CD4-positive, alpha-beta memory T cell (primary cell): ENCODE results near the gene ERICH3. TPM values are rescaled to one million over a fixed set of nuclear protein-coding genes. Genes with fewer than 3 reads are reported as not detected.

Source experiments
- CTCF ChIA-PET: fragments of 350-600 bp; sonication (Branson Sonifier 250); formaldehyde crosslinking; loops from one replicate; lab custom pipeline; 2021; ENCODE audit warnings: inconsistent platforms; ENCODE audit not compliant: partially characterized antibody; lab: Charles Lee
- POLR2A ChIA-PET: fragments of 350-600 bp; sonication (Branson Sonifier 250); formaldehyde crosslinking; loops from one replicate; lab custom pipeline; 2021; ENCODE audit not compliant: partially characterized antibody; lab: Charles Lee
- DNase-seq, 5 donors: peaks; one replicate each; pipeline versions ENCODE4 v3.0.0 to v3.0.0-alpha.2; 2020 to 2022; ENCODE audit warnings: mixed read lengths in 1 of 5
- H3K27ac ChIP-seq: one replicate; pipeline ENCODE4 v1.7.0; 2013; ENCODE audit warnings: low read depth, low read length
- H3K27me3 ChIP-seq: 2 replicates; pipeline ENCODE4 v1.7.0; 2013; ENCODE audit warnings: mild to moderate bottlenecking, low read length, moderate library complexity; ENCODE audit not compliant: insufficient read depth
- H3K36me3 ChIP-seq: 2 replicates; pipeline ENCODE4 v1.7.0; 2013; ENCODE audit warnings: mild to moderate bottlenecking, low read length, moderate library complexity; ENCODE audit not compliant: insufficient read depth
- H3K4me1 ChIP-seq: 2 replicates; pipeline ENCODE4 v1.7.0; 2013; ENCODE audit warnings: mild to moderate bottlenecking, low read length, moderate library complexity; ENCODE audit not compliant: insufficient read depth
- H3K4me3 ChIP-seq, 2 donors: one replicate each; pipeline ENCODE4 v1.7.0; 2013; ENCODE audit warnings: low read length in 2 of 2, mild to moderate bottlenecking in 1 of 2
- H3K9me3 ChIP-seq, 2 donors: one replicate each; pipeline ENCODE4 v1.7.0; 2013; ENCODE audit warnings: low read length in 2 of 2, control low read depth in 1 of 2; ENCODE audit not compliant: control insufficient read depth in 1 of 2
- H3K27ac Mint-ChIP-seq, 7 donors: one replicate each; pipeline ENCODE4 v1.8.0; 2020 to 2021; ENCODE audit warnings: mixed read lengths in 7 of 7, mild to moderate bottlenecking in 6 of 7, inconsistent platforms in 3 of 7, moderate library complexity in 3 of 7
- H3K27me3 Mint-ChIP-seq, 2 donors: one replicate each; pipeline ENCODE4 v1.8.0; 2020 to 2021; ENCODE audit warnings: mixed read lengths in 2 of 2
- H3K36me3 Mint-ChIP-seq, 2 donors: one replicate each; pipeline ENCODE4 v1.8.0; 2020 to 2021; ENCODE audit warnings: mixed read lengths in 2 of 2, inconsistent platforms in 1 of 2, mild to moderate bottlenecking in 1 of 2
- H3K4me1 Mint-ChIP-seq, 4 donors: one replicate each; pipeline ENCODE4 v1.8.0; 2020 to 2021; ENCODE audit warnings: mixed read lengths in 4 of 4, mild to moderate bottlenecking in 1 of 4
- H3K4me3 Mint-ChIP-seq, 8 donors: one replicate each; pipeline ENCODE4 v1.8.0; 2020 to 2021; ENCODE audit warnings: mixed read lengths in 8 of 8, mild to moderate bottlenecking in 7 of 8, moderate library complexity in 6 of 8, inconsistent platforms in 3 of 8
- H3K9me3 Mint-ChIP-seq, 8 donors: one replicate each; pipeline ENCODE4 v1.8.0; 2020 to 2021; ENCODE audit warnings: mixed read lengths in 8 of 8, mild to moderate bottlenecking in 5 of 8, inconsistent platforms in 3 of 8, moderate library complexity in 1 of 8
- intact Hi-C: fragments of 100-400 bp; cut with micrococcal nuclease; formaldehyde crosslinking; loops from one replicate; pipeline ENCODE4 v1.15.1; 2023
- polyA plus RNA-seq, 2 donors: library from polyadenylated mRNA; unstranded; fragments of 300-500 nt; fragmentation: Illumina TruSeq; gene quantifications; one replicate each; pipeline ENCODE4 v1.2.3, GENCODE V29; 2021
- total RNA-seq, 2 experiments: library from RNA; stranded (reverse); gene quantifications; one replicate each; pipeline ENCODE4 v1.2.3, GENCODE V29; 2021

Gene ERICH3
- total RNA-seq: not detected
- polyA plus RNA-seq: not detected

- Mint-ChIP-seq H3K36me3 (no peaks in the 10 kb centered on the region), H3K27ac (no peak within 1 kb of the TSS), H3K27me3 (peaks cover 15 to 23% of the 10 kb centered on the region in 2 donors), H3K9me3 (peaks cover 5 to 24% (median 12%) of the 10 kb centered on the region in 8 donors), H3K4me1 (peaks cover 0 to 7% (median 4%) of the 10 kb centered on the region in 4 donors), H3K4me3 (peak within 1 kb of the TSS in 1 of 8 donors; percentile 17)
- no peaks in the 10 kb centered on the region for H3K4me1 ChIP-seq
- CTCF ChIA-PET: no interaction called here
- intact Hi-C loops: no loop called here
- no peak within 1 kb of the TSS for H3K4me3 ChIP-seq
- no peaks in the 10 kb centered on the region for H3K27me3 ChIP-seq
- H3K36me3 ChIP-seq: no peaks in the 10 kb centered on the region
- no peaks in the 10 kb centered on the region for H3K9me3 ChIP-seq
- POLR2A ChIA-PET: no interaction called here
- DNase-seq: no peak
- no peak within 1 kb of the TSS for H3K27ac ChIP-seq
These were observed at the start of gene ERICH3 for GRCh38 chr1:74673351-74674111. Gene ERICH3, minus strand, starts transcription at chr1:74673792. Its CDS starts 273 bp downstream, at chr1:74673519.

GRCh38 chr1:74717626-74718025 lies 44.0 kb upstream of the ERICH3 start:
- Mint-ChIP-seq H3K4me3 (no peak overlapping the region), H3K9me3 (no peaks in the 10 kb centered on the region), H3K36me3 (peaks cover 36 to 44% of the 10 kb centered on the region in 2 donors), H3K27ac (no peak overlapping the region), H3K27me3 (no peaks in the 10 kb centered on the region), H3K4me1 (peaks cover 0 to 4% (median 0%) of the 10 kb centered on the region in 4 donors)
- intact Hi-C loops: no loop called here
- Histone ChIP-seq H3K4me3 (no peak overlapping the region), H3K27ac (no peak overlapping the region), H3K36me3 (peaks cover 29% of the 10 kb centered on the region), H3K4me1 (no peaks in the 10 kb centered on the region), H3K27me3 (no peaks in the 10 kb centered on the region), H3K9me3 (no peaks in the 10 kb centered on the region)
- DNase-seq: no peak
- POLR2A ChIA-PET: no interaction called here
- CTCF ChIA-PET: interaction anchor here (8.0 kb wide), 1 partner anchor 16 kb away, joined by 42 read pairs; the partner anchor contains the start of genes CRYZ and TYW3

- ChIA-PET POLR2A (no interaction called here), CTCF (no interaction called here)
- Histone ChIP-seq H3K4me1 (no peaks in the 10 kb centered on the region), H3K27me3 (no peaks in the 10 kb centered on the region), H3K27ac (no peak overlapping the region), H3K4me3 (no peak overlapping the region), H3K36me3 (peaks cover 24% of the 10 kb centered on the region), H3K9me3 (no peaks in the 10 kb centered on the region)
- Mint-ChIP-seq H3K36me3 (peaks cover 36 to 43% of the 10 kb centered on the region in 2 donors), H3K27ac (no peak overlapping the region), H3K9me3 (no peaks in the 10 kb centered on the region), H3K27me3 (no peaks in the 10 kb centered on the region), H3K4me1 (peaks cover 0 to 3% (median 0%) of the 10 kb centered on the region in 4 donors), H3K4me3 (no peak overlapping the region)
- no peak for DNase-seq
- intact Hi-C loops: no loop called here
These were observed 43.2 kb upstream of the ERICH3 start for GRCh38 chr1:74716822-74717221.

- no peaks in the 10 kb centered on the region for H3K9me3 ChIP-seq
- ChIA-PET CTCF (interaction anchor here (2.2 kb wide), 1 partner anchor 18 kb away, joined by 11 read pairs; the partner anchor contains the start of genes CRYZ and TYW3), POLR2A (no interaction called here)
- intact Hi-C loops: no loop called here
- H3K27ac ChIP-seq: no peak overlapping the region
- peaks cover 18% of the 10 kb centered on the region for H3K36me3 ChIP-seq
- no peaks in the 10 kb centered on the region for H3K27me3 ChIP-seq
- no peak for DNase-seq
- no peaks in the 10 kb centered on the region for H3K27me3 Mint-ChIP-seq
- no peaks in the 10 kb centered on the region for H3K9me3 Mint-ChIP-seq
- no peaks in the 10 kb centered on the region for H3K4me1 ChIP-seq
- peaks cover 33 to 40% of the 10 kb centered on the region in 2 donors for H3K36me3 Mint-ChIP-seq
- no peak overlapping the region for H3K4me3 ChIP-seq
- H3K4me3 Mint-ChIP-seq: no peak overlapping the region
- no peaks in the 10 kb centered on the region for H3K4me1 Mint-ChIP-seq
- no peak overlapping the region for H3K27ac Mint-ChIP-seq
These were observed 42.2 kb upstream of the ERICH3 start for GRCh38 chr1:74715806-74716205.

- Histone ChIP-seq H3K9me3 (no peaks in the 10 kb centered on the region), H3K4me1 (no peaks in the 10 kb centered on the region), H3K27ac (no peak overlapping the region), H3K36me3 (peaks cover 15% of the 10 kb centered on the region), H3K4me3 (no peak overlapping the region), H3K27me3 (no peaks in the 10 kb centered on the region)
- Mint-ChIP-seq H3K27ac (no peak overlapping the region), H3K27me3 (no peaks in the 10 kb centered on the region), H3K4me3 (no peak overlapping the region), H3K36me3 (peaks cover 33 to 40% of the 10 kb centered on the region in 2 donors), H3K4me1 (no peaks in the 10 kb centered on the region), H3K9me3 (no peaks in the 10 kb centered on the region)
- intact Hi-C loops: no loop called here
- POLR2A ChIA-PET: no interaction called here
- DNase-seq: no peak
- CTCF ChIA-PET: interaction anchor here (1.5 to 2.2 kb wide), 2 partner anchors 18 to 26 kb away, joined by 5 to 11 read pairs; partner anchors contain the start of genes CRYZ and TYW3
These were observed 41.6 kb upstream of the ERICH3 start for GRCh38 chr1:74715236-74715502.

- H3K27ac ChIP-seq: no peak overlapping the region
- H3K4me3 ChIP-seq: no peak overlapping the region
- ChIA-PET CTCF (interaction anchor here (1.5 to 2.2 kb wide), 2 partner anchors 19 to 25 kb away, joined by 5 to 11 read pairs; partner anchors contain the start of genes CRYZ and TYW3), POLR2A (no interaction called here)
- no peaks in the 10 kb centered on the region for H3K4me1 Mint-ChIP-seq
- DNase-seq: no peak
- no peaks in the 10 kb centered on the region for H3K9me3 Mint-ChIP-seq
- H3K36me3 Mint-ChIP-seq: peaks cover 29 to 39% of the 10 kb centered on the region in 2 donors
- H3K27me3 Mint-ChIP-seq: no peaks in the 10 kb centered on the region
- H3K27me3 ChIP-seq: no peaks in the 10 kb centered on the region
- intact Hi-C loops: no loop called here
- H3K27ac Mint-ChIP-seq: peak overlapping the region in 1 of 7 donors; percentile 43
- no peaks in the 10 kb centered on the region for H3K9me3 ChIP-seq
- H3K4me3 Mint-ChIP-seq: no peak overlapping the region
- peaks cover 10% of the 10 kb centered on the region for H3K36me3 ChIP-seq
- no peaks in the 10 kb centered on the region for H3K4me1 ChIP-seq
These were observed 41.0 kb upstream of the ERICH3 start for GRCh38 chr1:74714429-74715235.

GRCh38 chr1:74713849-74714248 lies 40.3 kb upstream of the ERICH3 start:
- no peaks in the 10 kb centered on the region for H3K4me1 ChIP-seq
- H3K9me3 ChIP-seq: no peaks in the 10 kb centered on the region
- peaks cover 10% of the 10 kb centered on the region for H3K36me3 ChIP-seq
- Mint-ChIP-seq H3K27ac (no peak overlapping the region), H3K4me3 (no peak overlapping the region), H3K36me3 (peaks cover 37 to 46% of the 10 kb centered on the region in 2 donors), H3K4me1 (no peaks in the 10 kb centered on the region), H3K27me3 (no peaks in the 10 kb centered on the region), H3K9me3 (no peaks in the 10 kb centered on the region)
- DNase-seq: no peak
- H3K27ac ChIP-seq: no peak overlapping the region
- intact Hi-C loops: no loop called here
- CTCF ChIA-PET: interaction anchor here (1.5 to 2.2 kb wide), 2 partner anchors 19 to 25 kb away, joined by 5 to 11 read pairs; partner anchors contain the start of genes CRYZ and TYW3
- POLR2A ChIA-PET: no interaction called here
- H3K4me3 ChIP-seq: no peak overlapping the region
- H3K27me3 ChIP-seq: no peaks in the 10 kb centered on the region
